ENCODE results near the gene IL1RL1. TPM values are rescaled to one million over a fixed set of nuclear protein-coding genes. Genes with fewer than 3 reads are reported as not detected.

Gene IL1RL1
- total and polyA plus RNA-seq, 7 donors, result 0.23 to 10.7 (median 5.4) TPM

DNA sequence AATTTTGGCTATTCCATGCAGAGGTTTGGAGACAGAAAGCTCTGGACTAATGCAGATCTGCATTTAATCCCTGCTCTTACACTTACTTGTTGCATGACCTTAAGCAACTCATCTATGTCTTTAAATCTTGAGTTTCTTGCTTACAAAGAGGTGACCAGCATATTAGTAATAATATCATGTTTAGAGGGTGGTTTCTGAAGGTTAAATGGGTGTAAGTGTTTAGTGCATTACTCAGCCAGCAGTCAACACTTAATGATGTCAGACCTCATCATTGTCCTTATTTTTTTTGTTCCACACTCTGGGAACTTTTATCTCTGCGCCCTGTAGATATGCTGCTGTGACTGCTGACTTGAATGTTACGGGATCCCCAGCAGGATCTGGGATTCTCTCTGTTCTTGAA, 1.7 kb downstream of the IL1RL1 start:
- Histone ChIP-seq H3K4me3 (no peak overlapping the region), H3K36me3 (no peaks in the 10 kb centered on the region), H3K27ac (no peak overlapping the region), H3K9me3 (no peaks in the 10 kb centered on the region), H3K27me3 (no peaks in the 10 kb centered on the region), H3K4me1 (no peaks in the 10 kb centered on the region)
- 92% methylated on average over 2 of the region's 2 CpGs for WGBS, 2 donors
- TF ChIP-seq EP300 (IDR thresholded peaks at IDR 0.05) (no peak), POLR2AphosphoS5 (IDR thresholded peaks at IDR 0.05) (no peak), POLR2A (IDR thresholded peaks at IDR 0.05) (no peak)
- TF ChIP-seq, protein P1, sequence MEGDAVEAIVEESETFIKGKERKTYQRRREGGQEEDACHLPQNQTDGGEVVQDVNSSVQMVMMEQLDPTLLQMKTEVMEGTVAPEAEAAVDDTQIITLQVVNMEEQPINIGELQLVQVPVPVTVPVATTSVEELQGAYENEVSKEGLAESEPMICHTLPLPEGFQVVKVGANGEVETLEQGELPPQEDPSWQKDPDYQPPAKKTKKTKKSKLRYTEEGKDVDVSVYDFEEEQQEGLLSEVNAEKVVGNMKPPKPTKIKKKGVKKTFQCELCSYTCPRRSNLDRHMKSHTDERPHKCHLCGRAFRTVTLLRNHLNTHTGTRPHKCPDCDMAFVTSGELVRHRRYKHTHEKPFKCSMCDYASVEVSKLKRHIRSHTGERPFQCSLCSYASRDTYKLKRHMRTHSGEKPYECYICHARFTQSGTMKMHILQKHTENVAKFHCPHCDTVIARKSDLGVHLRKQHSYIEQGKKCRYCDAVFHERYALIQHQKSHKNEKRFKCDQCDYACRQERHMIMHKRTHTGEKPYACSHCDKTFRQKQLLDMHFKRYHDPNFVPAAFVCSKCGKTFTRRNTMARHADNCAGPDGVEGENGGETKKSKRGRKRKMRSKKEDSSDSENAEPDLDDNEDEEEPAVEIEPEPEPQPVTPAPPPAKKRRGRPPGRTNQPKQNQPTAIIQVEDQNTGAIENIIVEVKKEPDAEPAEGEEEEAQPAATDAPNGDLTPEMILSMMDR (IDR thresholded peaks at IDR 0.05), result no peak
- DNase-seq, result no peak
- intact Hi-C loops (cut with DNase I), result no loop called here

DNA sequence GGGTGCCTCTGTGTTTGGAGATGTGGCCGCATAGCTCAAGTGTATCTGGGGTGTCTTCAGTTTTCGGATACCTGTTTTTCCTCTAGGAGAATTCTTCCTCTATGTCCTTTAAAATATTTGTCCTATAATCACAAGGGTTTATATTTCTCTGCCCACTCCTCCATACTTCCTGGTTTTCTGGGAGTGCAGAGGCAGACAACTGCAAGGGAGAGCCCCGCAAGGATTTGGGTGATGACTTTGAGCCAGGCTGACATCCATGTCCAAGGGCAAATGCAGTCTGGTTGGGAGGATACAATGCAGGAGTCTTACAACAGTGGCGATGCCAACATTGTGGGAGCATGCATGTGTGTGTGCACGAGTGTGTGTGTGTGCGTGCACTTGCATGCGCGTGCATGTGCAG, 2.1 kb downstream of the IL1RL1 start:
- TF ChIP-seq EP300 (IDR thresholded peaks at IDR 0.05) (no peak), POLR2A (IDR thresholded peaks at IDR 0.05) (no peak), POLR2AphosphoS5 (IDR thresholded peaks at IDR 0.05) (no peak)
- TF ChIP-seq, protein P1 (IDR thresholded peaks at IDR 0.05), result no peak
- Histone ChIP-seq H3K27me3 (no peaks in the 10 kb centered on the region), H3K4me3 (no peak overlapping the region), H3K27ac (no peak overlapping the region), H3K9me3 (no peaks in the 10 kb centered on the region), H3K4me1 (no peaks in the 10 kb centered on the region), H3K36me3 (no peaks in the 10 kb centered on the region)
- no peak for DNase-seq
- WGBS, 2 donors, result 84 to 91% methylated on average over 8 of the region's 8 CpGs
- intact Hi-C loops (cut with DNase I), result no loop called here

- Histone ChIP-seq H3K36me3 (no peaks in the 10 kb centered on the region), H3K27ac (no peak overlapping the region), H3K9me3 (no peaks in the 10 kb centered on the region), H3K27me3 (no peaks in the 10 kb centered on the region), H3K4me3 (no peak overlapping the region), H3K4me1 (no peaks in the 10 kb centered on the region)
- TF ChIP-seq EP300 (IDR thresholded peaks at IDR 0.05) (no peak), POLR2AphosphoS5 (IDR thresholded peaks at IDR 0.05) (no peak), POLR2A (IDR thresholded peaks at IDR 0.05) (no peak)
- TF ChIP-seq, protein P1 (IDR thresholded peaks at IDR 0.05), result no peak
- DNase-seq, result no peak
- WGBS, 2 donors, result 89 to 90% methylated on average over 3 of the region's 3 CpGs
- intact Hi-C loops (cut with DNase I), result no loop called here
Measured at GRCh38 chr2:102313950-102314349, 2.6 kb downstream of the IL1RL1 start.

DNA sequence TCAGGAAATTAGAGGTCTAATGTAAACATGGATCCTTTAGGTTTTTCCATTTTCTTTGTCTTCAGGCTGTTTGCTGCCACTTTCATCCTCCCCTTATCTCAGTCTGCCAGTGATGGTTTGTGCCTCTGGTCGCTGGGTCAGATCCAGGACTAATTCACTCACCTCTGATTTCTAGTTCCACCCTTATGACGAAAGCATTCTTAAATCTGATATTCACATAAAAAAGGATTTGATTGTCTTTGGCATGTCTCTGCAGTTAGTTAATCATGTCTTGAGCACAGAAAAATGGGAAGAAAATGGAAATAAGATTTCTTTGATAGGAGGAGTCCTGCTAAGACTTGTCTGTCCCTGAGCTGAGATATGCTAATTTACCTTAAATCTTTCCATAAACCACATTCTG, 4.6 kb downstream of the IL1RL1 start:
- Histone ChIP-seq H3K27ac (no peak overlapping the region), H3K36me3 (no peaks in the 10 kb centered on the region), H3K4me3 (no peak overlapping the region), H3K9me3 (no peaks in the 10 kb centered on the region), H3K4me1 (no peaks in the 10 kb centered on the region), H3K27me3 (no peaks in the 10 kb centered on the region)
- TF ChIP-seq, protein P1 (IDR thresholded peaks at IDR 0.05), result no peak
- TF ChIP-seq EP300 (IDR thresholded peaks at IDR 0.05) (no peak), POLR2AphosphoS5 (IDR thresholded peaks at IDR 0.05) (no peak), POLR2A (IDR thresholded peaks at IDR 0.05) (no peak)
- intact Hi-C loops (cut with DNase I), result no loop called here
- no peak for DNase-seq
- 75 to 89% methylated on average over 2 of the region's 2 CpGs for WGBS, 2 donors

DNA sequence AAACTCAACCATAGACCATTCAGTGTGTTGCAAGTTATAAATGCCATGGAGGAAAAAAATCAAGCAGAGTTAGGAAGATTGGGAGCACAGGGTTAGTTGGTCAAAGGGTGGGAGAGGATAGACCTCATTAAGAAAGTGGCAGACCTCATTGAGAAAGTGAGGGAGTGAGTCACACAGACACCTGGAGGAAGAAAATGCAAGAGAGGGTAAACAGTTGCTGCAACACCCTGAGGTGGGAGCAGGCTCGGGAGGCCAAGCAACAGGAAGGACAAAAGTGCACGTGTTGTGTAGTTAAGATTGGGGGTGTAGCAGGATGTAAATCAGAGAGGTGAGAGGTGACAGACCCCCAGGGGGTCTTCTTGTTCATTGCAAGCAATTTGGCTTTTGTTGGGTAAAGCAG, 6.4 kb downstream of the IL1RL1 start:
- TF ChIP-seq POLR2A (IDR thresholded peaks at IDR 0.05) (no peak), EP300 (IDR thresholded peaks at IDR 0.05) (no peak), POLR2AphosphoS5 (IDR thresholded peaks at IDR 0.05) (no peak)
- TF ChIP-seq, protein P1 (IDR thresholded peaks at IDR 0.05), result no peak
- no peaks in the 10 kb centered on the region for H3K27me3 ChIP-seq
- WGBS, 2 donors, result 3 to 17% methylated on average over 2 of the region's 2 CpGs
- no peak for DNase-seq
- no peaks in the 10 kb centered on the region for H3K36me3 ChIP-seq
- no peak overlapping the region for H3K4me3 ChIP-seq
- intact Hi-C loops (cut with DNase I), result no loop called here
- H3K27ac ChIP-seq, result no peak overlapping the region
- no peaks in the 10 kb centered on the region for H3K9me3 ChIP-seq
- H3K4me1 ChIP-seq, result no peaks in the 10 kb centered on the region

Measured in sigmoid colon (tissue), 7 donors.